H9 (cell line): ENCODE results near the gene TYW1. TPM values are rescaled to one million over a fixed set of nuclear protein-coding genes. Genes with fewer than 3 reads are reported as not detected.
"Not testable (repeated sequence)": the region's sequence is repeated elsewhere in the genome, so short reads cannot be mapped to it uniquely, and the experiment has no call there.

Experiments used
- DNase-seq: peaks from one replicate; pipeline ENCODE4 v3.0.0-alpha.2; 2017
- H2AFZ ChIP-seq: one replicate; pipeline ENCODE4 v1.6.1; 2013; ENCODE audit warnings: mild to moderate bottlenecking, low read length, control low read depth, moderate library complexity
- H2AK5ac ChIP-seq: 2 replicates; pipeline ENCODE4 v1.6.1; 2013; ENCODE audit warnings: low read length, control low read depth, mixed read lengths; ENCODE audit not compliant: insufficient read length
- H2BK120ac ChIP-seq: one replicate; pipeline ENCODE4 v1.6.1; 2013; ENCODE audit warnings: low read depth, mild to moderate bottlenecking, low read length, control low read depth, inconsistent platforms; ENCODE audit not compliant: poor library complexity, severe bottlenecking
- H2BK12ac ChIP-seq: 2 replicates; pipeline ENCODE4 v1.6.1; 2013; ENCODE audit warnings: low read length, control low read depth, mixed read lengths, low read depth; ENCODE audit not compliant: insufficient read length
- H2BK15ac ChIP-seq: 2 replicates; pipeline ENCODE4 v1.6.1; 2013; ENCODE audit warnings: low read depth, low read length, control low read depth
- H2BK20ac ChIP-seq: one replicate; pipeline ENCODE4 v1.6.1; 2013; ENCODE audit warnings: low read depth, mild to moderate bottlenecking, low read length, control low read depth, inconsistent platforms; ENCODE audit not compliant: poor library complexity, severe bottlenecking
- H2BK5ac ChIP-seq: 2 replicates; pipeline ENCODE4 v1.6.1; 2013; ENCODE audit warnings: low read length, control low read depth, mixed read lengths; ENCODE audit not compliant: insufficient read length
- H3K14ac ChIP-seq: 2 replicates; pipeline ENCODE4 v1.6.1; 2013; ENCODE audit warnings: low read length, control low read depth; ENCODE audit not compliant: insufficient read depth
- H3K18ac ChIP-seq: 2 replicates; pipeline ENCODE4 v1.6.1; 2013; ENCODE audit warnings: low read depth, mild to moderate bottlenecking, mixed read lengths, low read length, control low read depth; ENCODE audit not compliant: insufficient read length
- H3K23ac ChIP-seq: 2 replicates; pipeline ENCODE4 v1.6.1; 2013; ENCODE audit warnings: low read length, control low read depth, mixed read lengths, low read depth; ENCODE audit not compliant: insufficient read length
- H3K23me2 ChIP-seq: 2 replicates; pipeline ENCODE4 v1.6.1; 2013; ENCODE audit warnings: low read depth, mild to moderate bottlenecking, mixed read lengths, low read length, control low read depth; ENCODE audit not compliant: insufficient read length, poor library complexity, severe bottlenecking
- H3K27ac ChIP-seq: 2 replicates; pipeline ENCODE4 v1.5.1; 2013; ENCODE audit warnings: low read length, control low read depth, mixed read lengths, low read depth; ENCODE audit not compliant: insufficient read length
- H3K27me3 ChIP-seq: 2 replicates; pipeline ENCODE4 v1.6.1; 2013; ENCODE audit warnings: low read length, control low read depth, inconsistent platforms; ENCODE audit not compliant: insufficient read depth
- H3K4ac ChIP-seq: 2 replicates; pipeline ENCODE4 v1.6.1; 2013; ENCODE audit warnings: low read depth, mild to moderate bottlenecking, control low read depth, inconsistent platforms, low read length, moderate library complexity
- H3K4me1 ChIP-seq: 2 replicates; pipeline ENCODE4 v1.6.1; 2013; ENCODE audit warnings: low read length, control low read depth, inconsistent platforms; ENCODE audit not compliant: insufficient read depth
- H3K4me2 ChIP-seq: 2 replicates; pipeline ENCODE4 v1.6.1; 2013; ENCODE audit warnings: low read length, control low read depth, mixed read lengths; ENCODE audit not compliant: insufficient read length, insufficient read depth
- H3K56ac ChIP-seq: 2 replicates; pipeline ENCODE4 v1.6.1; 2013; ENCODE audit warnings: low read depth, mild to moderate bottlenecking, mixed read lengths, low read length, control low read depth; ENCODE audit not compliant: insufficient read length
- H3K79me1 ChIP-seq: 2 replicates; pipeline ENCODE4 v1.6.1; 2013; ENCODE audit warnings: low read depth, mild to moderate bottlenecking, moderate library complexity, low read length, control low read depth, inconsistent platforms; ENCODE audit not compliant: insufficient read depth, poor library complexity, severe bottlenecking
- H3K79me2 ChIP-seq: 2 replicates; pipeline ENCODE4 v1.6.1; 2013; ENCODE audit warnings: low read length, control low read depth, inconsistent platforms; ENCODE audit not compliant: insufficient read depth
- H3K9ac ChIP-seq: 2 replicates; pipeline ENCODE4 v1.6.1; 2013; ENCODE audit warnings: low read length, control low read depth, mixed read lengths; ENCODE audit not compliant: insufficient read length; ENCODE audit errors: extremely low read depth
- H3K9me3 ChIP-seq: one replicate; pipeline ENCODE4 v1.6.1; 2013; ENCODE audit warnings: low read depth, low read length, inconsistent platforms; ENCODE audit not compliant: control insufficient read depth
- H3T11ph ChIP-seq: one replicate; pipeline ENCODE4 v1.6.1; 2013; ENCODE audit warnings: mild to moderate bottlenecking, low read length, control low read depth, inconsistent platforms
- H4K20me1 ChIP-seq: one replicate; pipeline ENCODE4 v1.6.1; 2013; ENCODE audit not compliant: control insufficient read depth, insufficient read length, insufficient read depth
- H4K5ac ChIP-seq: 2 replicates; pipeline ENCODE4 v1.6.1; 2013; ENCODE audit warnings: low read depth, mild to moderate bottlenecking, mixed read lengths, low read length, control low read depth; ENCODE audit not compliant: insufficient read length
- H4K8ac ChIP-seq: replicated peaks from 2 replicates; pipeline ENCODE4 v1.6.1; 2013; ENCODE audit warnings: low read length, control low read depth, mixed read lengths, low read depth; ENCODE audit not compliant: insufficient read length
- H4K91ac ChIP-seq: 2 replicates; pipeline ENCODE4 v1.6.1; 2013; ENCODE audit warnings: low read depth, mild to moderate bottlenecking, moderate library complexity, mixed read lengths, low read length, control low read depth; ENCODE audit not compliant: insufficient read length
- H3K27ac Mint-ChIP-seq, 3 experiments: 2 replicates in 2 of 3; 3 replicates in 1 of 3; pipeline ENCODE4 v1.8.0; 2020 to 2021; ENCODE audit warnings: mixed read lengths in 3 of 3, mild to moderate bottlenecking in 1 of 3, moderate library complexity in 1 of 3
- H3K27me3 Mint-ChIP-seq: 2 replicates; pipeline ENCODE4 v1.8.0; 2021; ENCODE audit warnings: low read depth, mild to moderate bottlenecking, moderate library complexity, mixed read lengths
- H3K36me3 Mint-ChIP-seq, 3 experiments: 2 replicates in 2 of 3; 3 replicates in 1 of 3; pipeline ENCODE4 v1.8.0; 2020 to 2021; ENCODE audit warnings: low read depth in 3 of 3, mixed read lengths in 3 of 3; ENCODE audit not compliant: insufficient read depth in 1 of 3
- H3K4me1 Mint-ChIP-seq, 2 experiments: 2 replicates each; pipeline ENCODE4 v1.8.0; 2020; ENCODE audit warnings: mixed read lengths in 2 of 2
- H3K4me3 Mint-ChIP-seq, 2 experiments: 2 replicates in 1 of 2; 3 replicates in 1 of 2; pipeline ENCODE4 v1.8.0; 2020 to 2021; ENCODE audit warnings: mild to moderate bottlenecking in 2 of 2, mixed read lengths in 2 of 2, moderate library complexity in 1 of 2
- H3K9me3 Mint-ChIP-seq, 2 experiments: 2 replicates in 1 of 2; 3 replicates in 1 of 2; pipeline ENCODE4 v1.8.0; 2020; ENCODE audit warnings: mild to moderate bottlenecking in 2 of 2, mixed read lengths in 2 of 2, moderate library complexity in 1 of 2
- WGBS: extraction: QIAGEN DNeasy Blood & Tissue Kit; methylation state at CpG from one replicate; pipeline ENCODE4 v1.1.7; 2013; ENCODE audit warnings: missing lambda C conversion rate, low lambda C conversion rate, mixed read lengths; ENCODE audit not compliant: insufficient read length; ENCODE audit errors: extremely low coverage; 5-methylcytosine and 5-hydroxymethylcytosine counted together
- total RNA-seq: library from RNA; stranded (reverse); gene quantifications from 2 replicates; pipeline ENCODE4 v1.2.1, GENCODE V29; 2021

TYW1 gene
- total RNA-seq, 1 experiment from 2014 or later: 22.3 TPM

GRCh38 chr7:67192123-67192702 lies 195.6 kb downstream of the TYW1 start:
- H3T11ph ChIP-seq, H4K20me1 ChIP-seq, H2AFZ ChIP-seq, H4K8ac ChIP-seq, H2BK15ac ChIP-seq, H3K27me3 ChIP-seq, H3K79me1 ChIP-seq, H3K4me3 Mint-ChIP-seq, H3K79me2 ChIP-seq, H3K4ac ChIP-seq, H2BK5ac ChIP-seq, H3K27me3 Mint-ChIP-seq, H3K18ac ChIP-seq, H3K23me2 ChIP-seq, H3K14ac ChIP-seq, H3K9me3 Mint-ChIP-seq, DNase-seq, H2BK120ac ChIP-seq, H2BK12ac ChIP-seq, H3K27ac ChIP-seq, H2AK5ac ChIP-seq, H4K91ac ChIP-seq, H4K5ac ChIP-seq, H3K9ac ChIP-seq, H3K4me1 ChIP-seq, H3K23ac ChIP-seq, H3K4me2 ChIP-seq, H3K9me3 ChIP-seq, H2BK20ac ChIP-seq, H3K56ac ChIP-seq, H3K27ac Mint-ChIP-seq: not testable (repeated sequence)
- WGBS: no CpG with 5 or more reads among the region's 5 CpGs
- peaks cover 34 to 36% of the 10 kb centered on the region in 2 experiments for H3K4me1 Mint-ChIP-seq
- peaks cover 12 to 15% (median 14%) of the 10 kb centered on the region in 3 experiments; a peak in 5 of 7 replicates for H3K36me3 Mint-ChIP-seq

GRCh38 chr7:67192889-67193613 lies 196.4 kb downstream of the TYW1 start:
- not testable (repeated sequence) for H3K4me3 Mint-ChIP-seq, H3K9ac ChIP-seq, H3K23ac ChIP-seq, H3K27me3 Mint-ChIP-seq, H2BK120ac ChIP-seq, H2BK15ac ChIP-seq, H3T11ph ChIP-seq, H2BK20ac ChIP-seq, H3K79me2 ChIP-seq, H3K4ac ChIP-seq, H3K18ac ChIP-seq, H3K9me3 ChIP-seq, H4K8ac ChIP-seq, H3K9me3 Mint-ChIP-seq, H2BK5ac ChIP-seq, H3K27ac ChIP-seq, H3K79me1 ChIP-seq, H2AFZ ChIP-seq, H2BK12ac ChIP-seq, H4K5ac ChIP-seq, H3K4me1 ChIP-seq, H4K20me1 ChIP-seq, H4K91ac ChIP-seq, H3K4me2 ChIP-seq, DNase-seq, H3K56ac ChIP-seq, H3K23me2 ChIP-seq, H2AK5ac ChIP-seq, H3K27me3 ChIP-seq, H3K14ac ChIP-seq
- H3K4me1 Mint-ChIP-seq: peaks cover 34 to 36% of the 10 kb centered on the region in 2 experiments
- peaks cover 12 to 15% (median 14%) of the 10 kb centered on the region in 3 experiments; a peak in 5 of 7 replicates for H3K36me3 Mint-ChIP-seq
- WGBS: no CpG with 5 or more reads among the region's 11 CpGs
- peak overlapping the region in 2 of 3 experiments; percentile 1 to 44; a peak in 2 of 7 replicates for H3K27ac Mint-ChIP-seq
